CD4-positive, alpha-beta T cell treated with Interleukin-17A for 1 hour (primary cell): ENCODE data around the gene PDE7B.

Experiments used
- DNase-seq: peaks from one replicate; pipeline ENCODE4 v3.0.0-alpha.2; 2020

Gene PDE7B

GRCh38 chr6:136035378-136036070, 184.0 kb downstream of the PDE7B start:
- no peak for DNase-seq

GRCh38 chr6:136036071-136036380, 184.5 kb downstream of the PDE7B start:
- DNase-seq = no peak

DNA sequence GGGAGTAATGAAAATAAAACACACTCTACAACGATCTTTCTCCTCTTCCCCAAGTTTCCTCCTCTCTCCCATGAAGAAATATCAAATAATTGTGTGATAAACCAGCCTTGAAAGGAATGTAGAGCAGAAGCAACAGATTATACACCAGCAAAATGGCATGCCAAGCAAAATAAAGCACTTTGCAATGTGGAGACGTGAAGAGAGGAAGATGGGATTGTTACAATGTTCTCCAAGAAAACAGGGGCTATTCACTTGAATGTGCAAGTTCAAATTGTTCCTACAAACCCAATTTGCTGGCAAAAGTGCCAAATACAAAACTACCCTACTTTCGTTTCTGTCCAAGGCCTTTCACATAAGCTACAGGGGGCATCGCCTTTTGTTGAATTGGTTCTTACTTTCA, 185.1 kb downstream of the PDE7B start:
- DNase-seq = no peak

GRCh38 chr6:136037242-136037875, 185.9 kb downstream of the PDE7B start:
- no peak for DNase-seq

GRCh38 chr6:136037876-136038460, 186.5 kb downstream of the PDE7B start:
- no peak for DNase-seq

DNA sequence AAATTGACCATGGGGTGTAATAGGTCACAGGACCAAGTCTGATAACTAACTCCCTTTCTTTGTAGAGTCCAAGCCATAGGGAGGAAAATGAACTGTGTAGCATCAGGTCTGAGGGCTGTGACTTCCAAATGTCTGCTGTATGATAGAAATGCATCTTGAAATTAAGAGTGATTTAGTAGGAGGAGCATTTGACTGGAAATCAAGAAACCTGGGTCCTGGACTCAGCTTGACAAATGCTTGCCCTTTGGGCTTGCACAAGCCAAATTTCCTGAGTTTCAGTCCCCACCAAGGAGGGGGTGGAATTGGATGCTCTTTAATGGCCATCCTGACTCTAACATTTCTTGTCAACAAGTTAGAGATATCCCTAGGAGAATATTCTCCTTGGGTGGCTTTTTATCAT, 187.0 kb downstream of the PDE7B start:
- no peak for DNase-seq

DNA sequence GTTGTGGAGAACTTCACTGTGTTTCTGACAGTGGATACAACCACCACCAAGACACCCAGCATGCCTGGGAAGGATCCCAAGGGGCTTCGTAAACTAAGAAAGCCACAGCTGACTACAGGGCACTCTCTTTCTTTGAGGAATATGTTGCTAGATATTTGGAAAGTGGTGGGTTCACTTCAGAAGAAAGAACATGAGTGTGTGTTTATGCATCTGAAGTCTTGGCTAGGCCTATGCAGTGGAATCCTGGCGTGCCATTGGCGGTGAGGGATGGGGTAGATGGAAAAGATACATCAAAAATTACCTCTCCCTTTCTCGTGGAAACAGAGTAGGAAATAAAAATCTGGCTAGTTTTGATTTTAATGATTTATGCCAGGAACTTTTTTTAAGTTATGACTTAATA, 187.7 kb downstream of the PDE7B start:
- no peak for DNase-seq

GRCh38 chr6:136050475-136050874, 199.0 kb downstream of the PDE7B start:
- no peak for DNase-seq

GRCh38 chr6:136051140-136051775, 199.8 kb downstream of the PDE7B start:
- DNase-seq = peak; percentile 42

DNA sequence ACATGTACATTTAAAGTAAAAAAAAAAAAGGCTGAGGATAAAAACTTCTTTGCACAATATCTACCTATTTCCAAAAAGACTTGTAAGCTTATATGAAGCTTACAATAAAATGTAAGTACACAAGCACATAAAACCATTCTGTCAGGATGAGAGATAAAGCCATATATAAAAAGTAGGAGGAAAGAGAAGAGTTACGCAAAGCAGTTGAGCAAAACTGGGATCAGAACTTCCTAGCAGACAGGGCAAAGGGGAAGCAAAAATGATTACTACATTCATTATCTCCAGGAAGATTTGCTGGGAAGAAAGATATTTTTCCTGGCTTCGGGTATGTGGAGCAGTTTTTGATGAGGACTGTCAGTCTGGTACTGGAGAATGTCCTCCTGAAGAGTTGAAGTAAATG, 200.5 kb downstream of the PDE7B start:
- no peak for DNase-seq

DNA sequence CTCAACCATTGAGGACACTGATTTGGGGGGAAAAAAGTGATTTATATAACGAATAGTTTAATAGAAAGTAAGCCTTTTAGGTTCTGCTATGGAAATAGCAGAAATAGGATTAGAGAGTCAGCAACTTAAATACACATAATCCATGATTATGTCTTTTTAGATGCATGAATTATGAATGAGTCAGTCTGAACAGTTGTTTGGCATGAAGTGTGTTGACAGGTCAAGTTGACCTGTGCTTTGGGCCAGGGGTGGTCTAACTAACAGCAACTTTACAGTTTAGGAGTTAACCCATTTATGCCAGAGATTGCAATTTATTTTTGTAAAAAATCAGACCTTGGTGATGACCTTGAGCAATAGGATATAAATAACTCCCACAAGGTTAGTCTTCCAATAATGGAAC, 207.4 kb downstream of the PDE7B start:
- no peak for DNase-seq

DNA sequence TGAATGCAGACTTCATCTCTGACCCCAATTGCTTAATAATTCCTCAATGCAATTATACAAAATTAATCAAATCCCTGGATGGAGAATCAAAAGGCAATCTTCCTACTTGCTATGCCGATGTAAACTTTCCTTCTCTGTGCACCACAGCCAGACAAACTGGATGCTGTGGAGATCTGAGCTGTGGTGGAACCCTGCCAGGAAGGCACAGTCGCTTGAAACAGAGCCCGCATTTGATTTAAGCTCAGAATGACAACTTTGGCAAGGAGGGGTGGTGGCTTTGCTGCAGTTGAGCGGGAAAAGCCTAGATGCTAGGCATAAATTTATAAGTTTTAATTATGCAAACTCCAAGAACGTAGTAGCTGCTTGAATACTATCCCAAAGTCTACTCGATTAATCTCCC, 207.8 kb downstream of the PDE7B start:
- DNase-seq = no peak

GRCh38 chr6:136060052-136060451, 208.6 kb downstream of the PDE7B start:
- DNase-seq = no peak

GRCh38 chr6:136060759-136061158, 209.3 kb downstream of the PDE7B start:
- no peak for DNase-seq

- DNase-seq = no peak
These were observed 210.2 kb downstream of the PDE7B start for GRCh38 chr6:136061701-136062100.

GRCh38 chr6:136063096-136063495, 211.6 kb downstream of the PDE7B start:
- DNase-seq = no peak

DNA sequence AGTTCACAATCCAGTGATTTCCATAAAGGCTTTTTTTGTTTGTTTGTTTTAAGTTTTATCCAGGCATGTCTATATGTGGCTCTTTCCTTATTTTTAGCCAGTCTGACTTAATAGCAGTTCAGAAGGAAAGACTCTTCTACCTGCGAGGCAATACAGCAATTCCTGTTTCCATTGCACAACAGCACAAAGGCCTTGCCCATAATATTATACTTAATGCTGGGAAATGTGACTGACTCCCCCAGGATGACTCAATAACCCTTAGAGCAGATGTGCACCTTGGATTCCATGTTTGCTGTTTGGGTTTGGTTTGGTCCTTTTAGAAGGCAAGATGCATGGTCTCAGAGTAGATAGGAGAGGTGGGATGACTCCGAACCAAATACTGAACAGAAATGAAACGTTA, 214.5 kb downstream of the PDE7B start:
- DNase-seq = no peak

GRCh38 chr6:136067731-136068341, 216.3 kb downstream of the PDE7B start:
- DNase-seq = no peak

GRCh38 chr6:136069119-136069518, 217.6 kb downstream of the PDE7B start:
- no peak for DNase-seq

GRCh38 chr6:136070815-136071214, 219.3 kb downstream of the PDE7B start:
- DNase-seq = no peak

DNA sequence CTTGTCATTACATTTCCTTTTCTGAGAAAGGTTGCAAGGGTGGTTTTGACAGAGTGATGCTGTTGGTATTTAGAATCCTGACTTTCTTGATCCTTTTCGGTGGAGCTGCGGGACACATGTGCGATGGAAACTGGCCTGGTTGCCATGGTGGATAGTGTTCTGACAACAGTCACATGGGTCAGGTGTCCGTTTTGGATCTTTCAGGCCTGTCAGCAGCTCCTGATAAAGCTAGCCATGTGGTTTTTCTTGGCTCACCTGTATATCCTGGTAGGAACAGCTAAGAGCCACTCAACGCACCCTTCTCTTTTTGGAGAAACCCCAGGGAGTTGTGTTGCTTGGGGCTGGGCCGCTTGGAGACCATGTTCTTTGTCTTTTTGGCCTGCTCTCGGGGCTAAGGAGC, 221.2 kb downstream of the PDE7B start:
- DNase-seq = no peak

DNA sequence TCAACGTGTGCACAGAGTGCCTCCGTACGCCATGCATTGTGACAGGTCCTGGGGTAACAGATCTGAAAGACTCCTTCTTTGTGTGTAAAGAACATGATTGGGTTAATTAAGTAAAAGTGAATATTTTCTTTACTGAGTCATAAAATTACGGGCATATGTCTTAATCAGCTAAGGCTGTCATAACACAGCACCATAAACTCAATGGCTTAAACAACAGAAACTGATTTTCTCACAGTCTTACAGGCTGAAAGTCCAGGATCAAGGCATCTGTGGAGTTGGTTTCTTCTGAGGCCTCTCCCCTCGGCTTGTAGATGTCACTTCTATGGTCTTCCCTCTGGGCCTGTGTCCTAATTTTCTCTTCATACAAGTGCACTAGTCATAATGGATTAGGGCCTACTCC, 221.7 kb downstream of the PDE7B start:
- DNase-seq = no peak

GRCh38 chr6:136076496-136076895, 225.0 kb downstream of the PDE7B start:
- no peak for DNase-seq
